B cell (primary cell): ENCODE data around the gene CTDP1. TPM values are rescaled to one million over a fixed set of nuclear protein-coding genes. Genes with fewer than 3 reads are reported as not detected.
A peak's percentile ranks its signal among the peaks of the same experiment; 100 is the strongest.

Source experiments
- ATAC-seq: fragments of 200-7000 bp; cut with Tn5 transposase; one replicate; pipeline ENCODE4 v1.10.0; 2021; ENCODE audit warnings: low read depth, mild to moderate bottlenecking, moderate number of reproducible peaks, moderate library complexity
- CTCF ChIA-PET: fragments of 350-600 bp; sonication (Branson Sonifier 250); formaldehyde crosslinking; loops from one replicate; lab custom pipeline; 2021; ENCODE audit warnings: antibody characterized with exemption, inconsistent platforms; lab: Charles Lee
- POLR2A ChIA-PET: fragments of 350-600 bp; sonication (Branson Sonifier 250); formaldehyde crosslinking; loops from one replicate; lab custom pipeline; 2021; ENCODE audit warnings: antibody characterized with exemption; lab: Charles Lee
- DNase-seq: peaks from one replicate; pipeline ENCODE4 v3.0.0; 2013
- H2AFZ ChIP-seq: 2 replicates; pipeline ENCODE4 v1.6.1; 2012; ENCODE audit warnings: mild to moderate bottlenecking, low read depth, low read length; ENCODE audit not compliant: insufficient read depth, poor library complexity, severe bottlenecking
- H3K27ac ChIP-seq, 2 donors: 1 replicate in 1 of 2; 2 replicates in 1 of 2; pipeline ENCODE4 v1.5.1; 2012 to 2013; ENCODE audit warnings: low read length in 2 of 2, mild to moderate bottlenecking in 2 of 2, moderate library complexity in 1 of 2
- H3K27me3 ChIP-seq, 4 experiments: fragments of 200-600 bp in 1 of 4; sonication (generic) in 1 of 4; replicated peaks in 1 of 4; 1 replicate in 2 of 4; 2 replicates in 2 of 4; pipeline versions ENCODE4 v1.6.1 to v1.7.0; 2013 to 2016; ENCODE audit warnings: low read length in 3 of 4, mild to moderate bottlenecking in 2 of 4, mixed read lengths in 1 of 4, moderate library complexity in 1 of 4; ENCODE audit not compliant: insufficient read depth in 4 of 4, control insufficient read depth in 3 of 4; ENCODE audit errors: control extremely low read depth in 1 of 4
- H3K36me3 ChIP-seq, 2 experiments: replicated peaks in 1 of 2; 1 replicate in 1 of 2; 2 replicates in 1 of 2; pipeline versions ENCODE4 v1.6.1 to v1.7.1; 2013; ENCODE audit warnings: low read length in 1 of 2; ENCODE audit not compliant: insufficient read depth in 2 of 2, control insufficient read depth in 1 of 2; ENCODE audit errors: control extremely low read depth in 1 of 2, extremely low read depth in 1 of 2
- H3K4me1 ChIP-seq, 2 donors: fragments of 200-600 bp in 1 of 2; sonication (generic) in 1 of 2; 1 replicate in 1 of 2; 2 replicates in 1 of 2; pipeline versions ENCODE4 v1.5.1 to v1.6.1; 2013 to 2017; ENCODE audit warnings: low read length in 2 of 2; ENCODE audit not compliant: control insufficient read depth in 2 of 2, insufficient read depth in 2 of 2
- H3K4me2 ChIP-seq: replicated peaks from 2 replicates; pipeline ENCODE3; 2012; ENCODE audit warnings: mild to moderate bottlenecking, low read depth, low read length; ENCODE audit not compliant: poor library complexity, severe bottlenecking
- H3K4me3 ChIP-seq, 5 experiments: fragments of 200-600 bp in 1 of 5; sonication (generic) in 1 of 5; 1 replicate in 3 of 5; 2 replicates in 2 of 5; pipeline versions ENCODE4 v1.5.1 to v1.7.0; 2011 to 2016; ENCODE audit warnings: low read length in 4 of 5, mild to moderate bottlenecking in 4 of 5, low read depth in 2 of 5, control low read depth in 1 of 5, moderate library complexity in 1 of 5; ENCODE audit not compliant: insufficient read depth in 1 of 5; ENCODE audit errors: control extremely low read depth in 1 of 5, extremely low read depth in 1 of 5
- H3K79me2 ChIP-seq: fragments of 200-600 bp; sonication (generic); one replicate; pipeline ENCODE4 v1.6.0; 2016; ENCODE audit warnings: low read length; ENCODE audit not compliant: control insufficient read depth, insufficient read depth
- H3K9ac ChIP-seq: fragments of 200-600 bp; sonication (generic); 2 replicates; pipeline ENCODE4 v1.6.1; 2017; ENCODE audit warnings: mild to moderate bottlenecking, low read length, moderate library complexity
- H3K9me3 ChIP-seq, 3 donors: one replicate each; pipeline versions ENCODE4 v1.6.1 to v1.7.1; 2013; ENCODE audit warnings: low read length in 2 of 3; ENCODE audit not compliant: control insufficient read depth in 2 of 3, insufficient read depth in 1 of 3; ENCODE audit errors: control extremely low read depth in 1 of 3
- H4K20me1 ChIP-seq: 2 replicates; pipeline ENCODE4 v1.6.0; 2012; ENCODE audit warnings: mild to moderate bottlenecking, low read length; ENCODE audit not compliant: insufficient read depth, control insufficient read depth, poor library complexity, severe bottlenecking
- H3K27ac Mint-ChIP-seq: one replicate; pipeline ENCODE4 v1.8.0; 2021; ENCODE audit warnings: mixed read lengths
- H3K27me3 Mint-ChIP-seq: one replicate; pipeline ENCODE4 v1.8.0; 2021; ENCODE audit warnings: mixed read lengths
- H3K4me1 Mint-ChIP-seq: one replicate; pipeline ENCODE4 v1.8.0; 2021; ENCODE audit warnings: mixed read lengths
- H3K4me3 Mint-ChIP-seq: one replicate; pipeline ENCODE4 v1.8.0; 2021; ENCODE audit warnings: mixed read lengths
- H3K9me3 Mint-ChIP-seq: one replicate; pipeline ENCODE4 v1.8.0; 2022; ENCODE audit warnings: mixed read lengths; ENCODE audit not compliant: insufficient read depth
- EZH2 ChIP-seq: IDR thresholded peaks from 2 replicates; pipeline ENCODE4 v1.6.1; 2012; ENCODE audit warnings: borderline replicate concordance, low read depth, mild to moderate bottlenecking, moderate library complexity, low read length; ENCODE audit not compliant: insufficient read depth, poor library complexity, severe bottlenecking
- WGBS: methylation state at CpG from one replicate; pipeline ENCODE4 v1.1.5; 2013; ENCODE audit warnings: missing lambda C conversion rate; ENCODE audit not compliant: insufficient coverage; 5-methylcytosine and 5-hydroxymethylcytosine counted together
- intact Hi-C: fragments of 100-400 bp; cut with micrococcal nuclease; formaldehyde crosslinking; loops from one replicate; pipeline ENCODE4 v1.10.0; 2022
- polyA plus RNA-seq: library from polyadenylated mRNA; depleted of rRNA; stranded (reverse); fragments of >200 nt; gene quantifications from 2 replicates; pipeline ENCODE4 v1.2.3, GENCODE V29; 2012
- total RNA-seq, 2 donors: library from RNA; stranded (reverse); fragments of 120-200 nt in 1 of 2; gene quantifications; 1 replicate in 1 of 2; 2 replicates in 1 of 2; pipeline versions ENCODE4 v1.2.3 to v1.2.4, GENCODE V29; 2013 to 2022
- TF ChIP-seq, protein P1 (sequence below): fragments of 200-600 bp; IDR thresholded peaks from one replicate; pipeline ENCODE4 v1.8.0; 2022; ENCODE audit warnings: antibody characterized with exemption, mild to moderate bottlenecking

CTDP1 gene
- total and polyA plus RNA-seq, 2 donors (not counting 1 experiment from before 2014, with no cell fraction given): 14.3 to 33.3 TPM

DNA sequence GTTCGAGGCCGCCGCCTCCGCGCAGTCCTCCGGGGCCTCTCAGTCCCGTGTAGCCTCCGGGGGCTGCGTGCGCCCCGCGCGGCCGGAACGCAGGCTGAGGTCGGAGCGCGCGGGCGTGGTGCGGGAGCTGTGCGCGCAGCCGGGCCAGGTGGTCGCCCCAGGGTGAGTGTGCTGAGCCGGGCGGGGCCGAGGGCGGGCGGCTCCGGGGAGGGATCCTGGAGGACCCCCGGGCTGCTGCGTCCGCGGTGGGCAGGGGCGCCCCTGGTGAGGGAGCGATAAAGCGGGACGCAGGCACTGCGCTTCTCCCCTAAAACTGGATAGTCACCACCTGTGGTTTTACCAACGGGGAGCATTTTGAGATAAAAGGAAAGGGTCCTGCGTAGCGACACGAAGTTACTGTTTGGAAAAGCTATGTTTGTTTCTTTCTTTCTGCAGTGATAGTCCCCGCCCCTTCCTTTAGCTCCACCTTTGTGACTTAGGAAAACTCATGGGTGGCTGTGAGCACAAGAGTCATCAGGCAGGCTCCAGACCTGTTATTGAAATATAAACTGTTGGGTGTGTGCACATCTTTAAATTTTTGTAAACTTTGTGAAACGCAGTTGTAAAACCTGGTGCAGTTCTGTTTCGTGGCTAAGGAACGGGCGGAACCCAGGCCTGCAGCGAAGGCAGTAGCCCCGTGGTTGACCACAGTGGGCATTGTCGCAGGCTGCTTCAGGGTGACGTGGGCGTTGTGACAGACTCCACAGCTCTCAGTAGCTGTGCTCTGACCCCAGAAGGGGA lies 687 bp downstream of the CTDP1 start:
- H2AFZ ChIP-seq: peak overlapping the region; percentile 93

More for the DNA sequence above, 687 bp downstream of the CTDP1 start:
- TF ChIP-seq, protein P1, sequence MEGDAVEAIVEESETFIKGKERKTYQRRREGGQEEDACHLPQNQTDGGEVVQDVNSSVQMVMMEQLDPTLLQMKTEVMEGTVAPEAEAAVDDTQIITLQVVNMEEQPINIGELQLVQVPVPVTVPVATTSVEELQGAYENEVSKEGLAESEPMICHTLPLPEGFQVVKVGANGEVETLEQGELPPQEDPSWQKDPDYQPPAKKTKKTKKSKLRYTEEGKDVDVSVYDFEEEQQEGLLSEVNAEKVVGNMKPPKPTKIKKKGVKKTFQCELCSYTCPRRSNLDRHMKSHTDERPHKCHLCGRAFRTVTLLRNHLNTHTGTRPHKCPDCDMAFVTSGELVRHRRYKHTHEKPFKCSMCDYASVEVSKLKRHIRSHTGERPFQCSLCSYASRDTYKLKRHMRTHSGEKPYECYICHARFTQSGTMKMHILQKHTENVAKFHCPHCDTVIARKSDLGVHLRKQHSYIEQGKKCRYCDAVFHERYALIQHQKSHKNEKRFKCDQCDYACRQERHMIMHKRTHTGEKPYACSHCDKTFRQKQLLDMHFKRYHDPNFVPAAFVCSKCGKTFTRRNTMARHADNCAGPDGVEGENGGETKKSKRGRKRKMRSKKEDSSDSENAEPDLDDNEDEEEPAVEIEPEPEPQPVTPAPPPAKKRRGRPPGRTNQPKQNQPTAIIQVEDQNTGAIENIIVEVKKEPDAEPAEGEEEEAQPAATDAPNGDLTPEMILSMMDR: no peak
- no peak for TF ChIP-seq EZH2
- ChIA-PET CTCF (interaction anchor here (0.6 kb wide), 1 partner anchor 305 kb away, joined by 4 read pairs; no protein-coding TSS in a partner anchor), POLR2A (interaction anchor here (1.0 kb wide), 1 partner anchor 284 kb away, joined by 3 read pairs; the partner anchor contains the start of gene HSBP1L1)
- 6% methylated on average over 48 of the region's 54 CpGs for WGBS
- Mint-ChIP-seq H3K9me3 (no peaks in the 10 kb centered on the region), H3K4me3 (peak overlapping the region; percentile 88), H3K4me1 (peaks cover 46% of the 10 kb centered on the region), H3K27me3 (no peaks in the 10 kb centered on the region), H3K27ac (peak overlapping the region; percentile 88)
- Histone ChIP-seq H3K4me3 (peak overlapping the region; percentile 51 to 94 (median 89)), H3K79me2 (peaks cover 79% of the 10 kb centered on the region), H3K4me2 (peak overlapping the region; percentile 97), H3K9ac (peak overlapping the region; percentile 91), H3K27ac (peak overlapping the region; percentile 19 to 99), H3K27me3 (no peaks in the 10 kb centered on the region), H3K9me3 (no peaks in the 10 kb centered on the region), H3K4me1 (peaks cover 33 to 36% of the 10 kb centered on the region in 2 donors), H3K36me3 (peaks cover 0 to 24% of the 10 kb centered on the region in 2 experiments), H4K20me1 (peaks cover 50% of the 10 kb centered on the region)
- intact Hi-C loops: no loop called here
- DNase-seq: peak; percentile 46
- ATAC-seq: no peak
